SU-DHL-6 (cell line): ENCODE data around the gene NEK6.

Experiments used
- CTCF ChIP-seq: fragments of 200-600 bp; sonication (generic); IDR thresholded peaks from one replicate; pipeline ENCODE4 v1.5.1; 2017; ENCODE audit warnings: antibody characterized with exemption, mild to moderate bottlenecking, low read length, moderate library complexity; ENCODE audit not compliant: insufficient read depth, poor library complexity, severe bottlenecking
- EZH2phosphoT487 ChIP-seq: fragments of 200-600 bp; sonication (generic), shearing (Covaris generic); conservative IDR thresholded peaks from 2 replicates; pipeline ENCODE4 v1.6.1; 2018; ENCODE audit warnings: mild to moderate bottlenecking, antibody characterized with exemption, low read length, moderate library complexity, mixed read lengths

GRCh38 chr9:124231095-124231737 is 26.5 kb upstream of the NEK6 start:
- TF ChIP-seq CTCF (no peak), EZH2phosphoT487 (no peak)
